Bronchial epithelial cell (primary cell): Measurements from ENCODE around the gene LBX1. TPM values are rescaled to one million over a fixed set of nuclear protein-coding genes. Genes with fewer than 3 reads are reported as not detected.

Experiments
- DNase-seq: peaks from one replicate; pipeline ENCODE4 v3.0.0-alpha.2; 2010; ENCODE audit warnings: low read depth
- FAIRE-seq: peaks from 2 replicates; lab custom pipeline; 2011; peaks lifted over from hg19 to GRCh38; lab: Jason Lieb, UNC
- H3K27me3 ChIP-seq: 2 replicates; pipeline ENCODE4 v1.5.1; 2011; ENCODE audit warnings: low read length; ENCODE audit not compliant: control insufficient read depth, insufficient read depth
- H3K36me3 ChIP-seq: 2 replicates; pipeline ENCODE4 v1.5.1; 2011; ENCODE audit warnings: low read length; ENCODE audit not compliant: control insufficient read depth, insufficient read depth
- H3K4me3 ChIP-seq: 2 replicates; pipeline ENCODE4 v1.5.1; 2011; ENCODE audit warnings: mild to moderate bottlenecking, low read depth, low read length, control low read depth
- total RNA-seq: library from RNA; depleted of rRNA; stranded (reverse); fragments of >200 nt; gene quantifications from 2 replicates; pipeline ENCODE4 v1.2.1, GENCODE V29; 2014
- TF ChIP-seq, protein P1 (sequence below): IDR thresholded peaks from 2 replicates; pipeline ENCODE4 v1.5.1; 2011; ENCODE audit warnings: mild to moderate bottlenecking, moderate library complexity, low read length, control low read depth, inconsistent platforms; ENCODE audit not compliant: insufficient read depth, severe bottlenecking

Gene LBX1
- total RNA-seq, 1 donor from 2014 or later: not detected

DNA sequence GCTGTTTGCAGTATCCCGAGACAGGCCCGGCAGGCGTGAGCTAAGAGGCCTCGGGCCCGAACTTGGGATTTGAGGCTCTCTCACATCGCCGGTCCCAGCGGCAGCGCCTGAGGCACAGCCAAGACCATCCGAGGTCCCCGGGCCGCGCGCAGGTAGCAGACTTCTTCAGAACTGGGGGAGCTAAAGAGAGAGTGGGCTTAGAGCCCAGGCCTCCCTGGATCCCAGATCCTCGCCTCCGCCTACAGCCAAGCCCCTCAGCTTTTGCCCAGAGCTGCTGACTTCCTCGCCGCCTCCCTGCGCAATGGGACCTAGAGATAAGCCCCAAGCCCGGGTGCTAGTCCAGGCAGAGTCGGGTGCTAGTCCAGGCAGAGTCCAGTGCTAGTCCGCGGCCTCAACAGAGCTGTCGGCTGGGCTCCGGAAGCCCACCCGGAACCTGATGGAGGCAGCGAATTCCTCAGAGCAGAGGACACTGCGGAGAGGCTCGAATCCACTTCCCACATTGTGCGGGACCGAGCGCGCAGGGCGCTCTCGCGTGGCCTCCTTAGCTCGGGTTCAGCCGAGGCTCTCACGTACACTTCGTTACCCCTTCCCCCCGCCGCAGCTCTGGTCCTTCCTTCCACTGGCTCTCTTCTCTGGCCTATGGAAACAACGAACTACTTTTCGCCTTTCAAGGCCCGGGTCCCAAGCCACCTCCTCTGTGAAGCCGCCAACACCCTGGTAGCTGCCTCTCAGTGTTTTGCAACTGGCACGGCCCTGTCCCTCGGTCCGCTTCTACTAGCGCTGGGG lies 5.8 kb downstream of the LBX1 start:
- no peaks in the 10 kb centered on the region for H3K36me3 ChIP-seq
- TF ChIP-seq, protein P1, sequence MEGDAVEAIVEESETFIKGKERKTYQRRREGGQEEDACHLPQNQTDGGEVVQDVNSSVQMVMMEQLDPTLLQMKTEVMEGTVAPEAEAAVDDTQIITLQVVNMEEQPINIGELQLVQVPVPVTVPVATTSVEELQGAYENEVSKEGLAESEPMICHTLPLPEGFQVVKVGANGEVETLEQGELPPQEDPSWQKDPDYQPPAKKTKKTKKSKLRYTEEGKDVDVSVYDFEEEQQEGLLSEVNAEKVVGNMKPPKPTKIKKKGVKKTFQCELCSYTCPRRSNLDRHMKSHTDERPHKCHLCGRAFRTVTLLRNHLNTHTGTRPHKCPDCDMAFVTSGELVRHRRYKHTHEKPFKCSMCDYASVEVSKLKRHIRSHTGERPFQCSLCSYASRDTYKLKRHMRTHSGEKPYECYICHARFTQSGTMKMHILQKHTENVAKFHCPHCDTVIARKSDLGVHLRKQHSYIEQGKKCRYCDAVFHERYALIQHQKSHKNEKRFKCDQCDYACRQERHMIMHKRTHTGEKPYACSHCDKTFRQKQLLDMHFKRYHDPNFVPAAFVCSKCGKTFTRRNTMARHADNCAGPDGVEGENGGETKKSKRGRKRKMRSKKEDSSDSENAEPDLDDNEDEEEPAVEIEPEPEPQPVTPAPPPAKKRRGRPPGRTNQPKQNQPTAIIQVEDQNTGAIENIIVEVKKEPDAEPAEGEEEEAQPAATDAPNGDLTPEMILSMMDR: no peak
- H3K4me3 ChIP-seq: no peak overlapping the region
- FAIRE-seq (no peak), DNase-seq (no peak)
- H3K27me3 ChIP-seq: peaks cover 76% of the 10 kb centered on the region

DNA sequence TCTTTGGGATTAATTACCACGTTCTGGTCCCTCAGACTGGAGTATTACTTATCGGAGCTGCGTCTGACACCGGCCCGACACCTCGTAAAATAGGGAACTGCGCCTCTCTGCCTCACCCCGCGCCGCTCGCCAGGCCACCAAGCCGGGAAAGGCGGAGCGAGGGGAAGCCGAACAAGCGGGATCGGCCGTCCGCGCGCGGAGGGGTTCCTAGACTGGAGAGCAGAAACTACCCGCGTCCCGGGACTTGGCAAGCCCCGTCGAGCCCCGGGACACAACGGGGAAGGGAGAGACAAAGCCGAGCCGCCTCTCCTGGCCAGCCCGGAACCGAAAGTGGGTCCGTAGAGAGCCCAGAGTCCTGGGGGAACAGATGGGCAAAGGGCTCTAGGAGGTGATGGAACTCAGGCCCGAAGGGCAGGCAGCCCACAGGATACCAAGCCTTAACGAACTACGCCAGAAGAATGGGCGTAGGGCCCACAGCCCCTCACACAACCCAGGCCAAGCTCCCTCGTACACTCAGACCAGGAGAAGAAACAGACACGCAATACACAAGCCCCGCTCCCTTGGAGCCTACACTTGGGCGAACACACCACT lies 6.5 kb downstream of the LBX1 start:
- FAIRE-seq (peak; percentile 52), DNase-seq (no peak)
- Histone ChIP-seq H3K36me3 (no peaks in the 10 kb centered on the region), H3K27me3 (peaks cover 76% of the 10 kb centered on the region), H3K4me3 (peak overlapping the region; percentile 13)
- TF ChIP-seq, protein P1: no peak

DNA sequence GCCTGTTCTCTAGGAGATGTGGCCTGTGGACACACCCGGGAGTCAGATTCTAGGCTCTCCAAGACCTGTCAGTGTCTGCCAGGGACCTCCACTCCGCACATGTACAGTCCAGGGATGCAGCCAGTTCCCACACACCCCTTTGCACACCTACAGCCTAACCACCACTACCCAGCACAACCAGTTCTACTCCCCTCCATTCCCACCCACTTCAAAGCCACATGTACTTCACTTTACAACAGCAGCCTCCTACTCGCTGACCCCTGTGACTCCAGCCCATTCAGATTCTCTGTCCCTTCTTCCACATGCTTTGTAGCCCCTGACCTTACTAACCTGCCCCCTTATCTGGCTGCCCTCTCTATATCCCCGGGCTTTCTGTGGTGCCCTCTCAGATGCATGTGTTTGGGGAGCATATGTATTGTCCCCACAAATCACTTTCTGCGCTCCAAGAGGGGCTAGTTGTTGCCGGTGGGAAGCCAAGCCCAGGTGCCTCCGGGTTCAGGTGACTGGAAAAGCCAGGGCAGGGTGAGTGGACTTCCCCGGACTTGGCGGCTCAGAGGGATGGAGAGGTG lies 7.2 kb downstream of the LBX1 start:
- DNase-seq: no peak
- H3K4me3 ChIP-seq: no peak overlapping the region
- H3K27me3 ChIP-seq: peaks cover 76% of the 10 kb centered on the region
- H3K36me3 ChIP-seq: no peaks in the 10 kb centered on the region
- FAIRE-seq: peak; percentile 28
- TF ChIP-seq, protein P1: no peak

DNA sequence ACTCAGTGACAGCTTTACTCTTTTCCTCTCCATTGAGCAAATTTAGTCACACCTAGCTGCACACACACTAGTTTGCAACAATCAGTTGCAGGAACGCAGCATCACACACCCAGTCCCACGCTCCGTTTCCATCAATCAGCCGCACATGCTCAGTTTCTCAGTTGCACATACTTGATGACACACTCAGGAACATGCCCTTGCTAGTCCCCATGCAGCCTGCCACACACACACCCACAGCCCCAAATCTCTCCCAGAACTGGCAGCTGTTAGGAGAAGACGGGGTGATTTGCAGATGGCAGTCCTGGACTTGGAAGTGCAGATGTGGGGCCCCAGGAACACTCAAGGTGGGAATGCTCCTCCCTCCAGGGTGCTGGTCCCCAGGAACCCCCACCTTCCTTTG lies 7.7 kb downstream of the LBX1 start:
- Histone ChIP-seq H3K4me3 (no peak overlapping the region), H3K27me3 (peaks cover 76% of the 10 kb centered on the region), H3K36me3 (no peaks in the 10 kb centered on the region)
- FAIRE-seq: peak; percentile 94
- DNase-seq: peak; percentile 90
- TF ChIP-seq, protein P1: no peak

DNA sequence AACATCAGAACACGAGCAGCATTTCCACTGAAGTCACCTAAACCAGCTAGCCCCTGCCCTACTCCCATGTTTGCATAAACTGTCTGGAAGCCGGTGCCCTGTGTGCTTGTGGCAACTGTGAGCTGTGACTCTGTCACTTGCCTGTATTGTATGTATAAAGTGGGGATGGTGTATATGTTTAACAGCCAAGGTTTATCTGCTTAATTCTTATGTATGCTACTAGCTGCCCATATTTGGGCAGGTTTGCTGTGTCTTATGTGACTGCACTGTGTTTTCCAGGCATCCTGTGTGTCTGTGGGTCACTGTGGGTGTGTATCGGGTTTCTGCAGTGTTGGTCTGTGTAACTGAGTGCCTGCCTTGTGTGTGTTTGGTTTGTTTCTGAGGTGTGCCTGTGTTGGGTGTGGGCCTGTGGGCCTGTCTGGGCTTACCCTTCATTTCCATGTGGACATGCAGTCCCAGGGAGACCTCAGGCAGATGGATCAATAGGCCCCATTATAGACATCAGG lies 9.3 kb downstream of the LBX1 start:
- H3K27me3 ChIP-seq: peaks cover 76% of the 10 kb centered on the region
- no peaks in the 10 kb centered on the region for H3K36me3 ChIP-seq
- no peak overlapping the region for H3K4me3 ChIP-seq
- DNase-seq (no peak), FAIRE-seq (no peak)
- TF ChIP-seq, protein P1: no peak
